AG20443 (cell line): ENCODE measurements around the gene RELL1.

Source experiments
- DNase-seq: peaks from one replicate; pipeline ENCODE4 v3.0.0; 2012; ENCODE audit warnings: low spot score, mixed read lengths

Gene RELL1

GRCh38 chr4:37597034-37597433, 89.1 kb downstream of the RELL1 start:
- DNase-seq = no peak

GRCh38 chr4:37595875-37596680, 90.1 kb downstream of the RELL1 start:
- DNase-seq = no peak

GRCh38 chr4:37594099-37594498, 92.1 kb downstream of the RELL1 start:
- DNase-seq = no peak

GRCh38 chr4:37591349-37591748, 94.8 kb downstream of the RELL1 start:
- DNase-seq = no peak

GRCh38 chr4:37590016-37590415, 96.2 kb downstream of the RELL1 start:
- DNase-seq = no peak

GRCh38 chr4:37588150-37588549, 98.0 kb downstream of the RELL1 start:
- DNase-seq = no peak

- DNase-seq = no peak
Observed at GRCh38 chr4:37586194-37586593, 100.0 kb downstream of the RELL1 start.

GRCh38 chr4:37584493-37585060, 101.6 kb downstream of the RELL1 start:
- no peak for DNase-seq

GRCh38 chr4:37584071-37584470, 102.1 kb downstream of the RELL1 start:
- DNase-seq = no peak

- DNase-seq = no peak
Observed at GRCh38 chr4:37573566-37573965, 112.6 kb downstream of the RELL1 start.

GRCh38 chr4:37568489-37568888, 117.7 kb downstream of the RELL1 start:
- DNase-seq = no peak

GRCh38 chr4:37567836-37568235, 118.3 kb downstream of the RELL1 start:
- DNase-seq = no peak

- no peak for DNase-seq
Observed at GRCh38 chr4:37562592-37562991, 123.6 kb downstream of the RELL1 start.

- DNase-seq = no peak
Observed at GRCh38 chr4:37561803-37562207, 124.4 kb downstream of the RELL1 start.

GRCh38 chr4:37561196-37561802, 124.9 kb downstream of the RELL1 start:
- no peak for DNase-seq
